Duodenal mucosa (tissue), 2 donors: ENCODE measurements around the gene SRGAP1.
A peak's percentile ranks its signal among the peaks of the same experiment; 100 is the strongest.
"Not testable (repeated sequence)": the region's sequence is repeated elsewhere in the genome, so short reads cannot be mapped to it uniquely, and the experiment has no call there.

Experiments used
- H3K27ac ChIP-seq: one replicate; pipeline ENCODE4 v1.7.0; 2013; ENCODE audit warnings: low read depth, low read length
- H3K27me3 ChIP-seq, 2 donors: one replicate each; pipeline ENCODE4 v1.7.0; 2013; ENCODE audit warnings: low read length in 2 of 2, control low read depth in 1 of 2; ENCODE audit not compliant: insufficient read depth in 2 of 2, control insufficient read depth in 1 of 2
- H3K36me3 ChIP-seq, 2 donors: one replicate each; pipeline ENCODE4 v1.7.0; 2013; ENCODE audit warnings: low read length in 2 of 2, control low read depth in 1 of 2; ENCODE audit not compliant: insufficient read depth in 2 of 2, control insufficient read depth in 1 of 2
- H3K4me1 ChIP-seq, 2 donors: one replicate each; pipeline ENCODE4 v1.7.0; 2013; ENCODE audit warnings: low read length in 2 of 2, control low read depth in 1 of 2; ENCODE audit not compliant: insufficient read depth in 2 of 2, control insufficient read depth in 1 of 2
- H3K4me3 ChIP-seq, 2 donors: one replicate each; pipeline ENCODE4 v1.7.0; 2013; ENCODE audit warnings: low read length in 2 of 2, low read depth in 1 of 2
- H3K9ac ChIP-seq, 2 donors: one replicate each; pipeline ENCODE4 v1.7.0; 2013; ENCODE audit warnings: low read length in 2 of 2, low read depth in 1 of 2
- H3K9me3 ChIP-seq, 2 donors: one replicate each; pipeline ENCODE4 v1.7.0; 2013; ENCODE audit warnings: low read length in 2 of 2, control low read depth in 1 of 2; ENCODE audit not compliant: control insufficient read depth in 1 of 2

Gene SRGAP1

DNA sequence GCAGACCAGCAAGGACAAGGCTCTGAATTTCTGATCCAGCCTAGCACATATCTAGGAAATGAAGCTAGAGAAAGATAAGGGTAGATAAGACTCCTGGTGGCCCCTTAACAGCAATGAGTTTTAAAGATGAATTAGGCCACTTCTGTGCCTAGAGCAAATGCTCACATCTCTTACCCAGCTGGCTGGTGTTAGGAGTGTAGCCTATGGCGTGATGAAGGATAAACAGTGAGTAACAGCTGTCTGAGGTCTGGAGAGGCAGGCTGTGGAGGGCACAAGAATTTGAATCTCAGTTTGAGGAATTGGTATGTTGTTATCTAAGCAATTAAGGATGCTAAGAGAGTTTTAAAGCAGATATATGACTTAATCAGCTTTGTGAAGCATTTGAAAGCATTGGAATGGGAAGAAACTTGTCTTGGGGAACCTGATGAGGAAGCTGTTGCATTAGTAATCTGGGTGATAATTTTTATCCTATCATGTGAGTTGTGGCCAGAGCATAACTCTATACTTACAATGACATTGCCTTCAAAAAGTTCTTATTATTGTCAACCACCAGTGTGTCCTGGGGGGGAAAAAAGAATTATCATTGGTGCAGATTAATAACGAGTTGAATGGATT, 161.8 kb downstream of the SRGAP1 start:
- no peaks in the 10 kb centered on the region for H3K27me3 ChIP-seq
- H3K27ac ChIP-seq = no peak overlapping the region
- H3K9ac ChIP-seq = no peak overlapping the region
- no peaks in the 10 kb centered on the region for H3K36me3 ChIP-seq
- H3K4me3 ChIP-seq = no peak overlapping the region
- no peaks in the 10 kb centered on the region for H3K4me1 ChIP-seq
- no peaks in the 10 kb centered on the region for H3K9me3 ChIP-seq

DNA sequence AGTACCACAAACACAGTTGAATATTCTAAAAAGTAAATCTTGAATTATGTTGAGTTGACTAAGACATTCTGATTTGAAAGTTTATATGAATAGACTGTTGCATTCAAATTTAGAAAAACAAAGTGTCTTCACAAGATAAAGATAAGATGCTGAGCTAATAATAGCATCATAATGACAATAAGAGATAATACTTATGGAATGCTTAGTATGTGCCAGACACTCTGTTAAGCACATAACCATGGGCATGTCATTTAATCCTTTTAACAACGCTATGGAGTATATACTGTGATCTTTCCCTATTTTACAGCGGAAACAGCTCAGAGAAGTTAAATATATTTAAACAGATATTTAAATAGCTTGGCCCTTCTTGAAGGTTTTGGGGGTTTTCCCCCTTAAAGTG, 163.4 kb downstream of the SRGAP1 start:
- Histone ChIP-seq H3K27me3 (no peaks in the 10 kb centered on the region), H3K4me1 (no peaks in the 10 kb centered on the region), H3K4me3 (no peak overlapping the region), H3K27ac (no peak overlapping the region), H3K9ac (no peak overlapping the region), H3K9me3 (no peaks in the 10 kb centered on the region), H3K36me3 (no peaks in the 10 kb centered on the region)

DNA sequence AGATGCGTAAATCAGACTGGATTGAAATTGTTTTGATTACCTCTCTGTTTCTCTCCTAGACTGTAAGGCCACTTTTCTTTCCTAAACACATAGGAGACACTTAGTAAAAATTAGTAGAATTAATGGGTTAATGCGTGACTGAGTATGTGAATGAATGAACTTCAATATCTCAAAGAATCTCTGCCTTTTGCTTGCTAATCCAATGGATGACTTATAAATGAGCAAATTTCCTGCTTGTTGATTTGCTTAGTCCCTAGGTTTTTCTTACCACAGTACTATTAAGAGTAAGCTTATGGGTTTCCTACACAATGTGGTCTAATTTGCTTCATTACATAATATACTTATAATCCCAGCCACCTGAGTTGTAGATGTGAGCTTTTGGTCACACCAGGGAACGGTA, 164.1 kb downstream of the SRGAP1 start:
- Histone ChIP-seq H3K4me1 (no peaks in the 10 kb centered on the region), H3K9me3 (no peaks in the 10 kb centered on the region), H3K27ac (no peak overlapping the region), H3K36me3 (no peaks in the 10 kb centered on the region), H3K4me3 (no peak overlapping the region), H3K9ac (no peak overlapping the region), H3K27me3 (no peaks in the 10 kb centered on the region)

GRCh38 chr12:64009321-64010068, 165.0 kb downstream of the SRGAP1 start:
- no peak overlapping the region for H3K4me3 ChIP-seq
- no peaks in the 10 kb centered on the region for H3K27me3 ChIP-seq
- H3K27ac ChIP-seq = no peak overlapping the region

GRCh38 chr12:64010069-64010686, 165.7 kb downstream of the SRGAP1 start:
- Histone ChIP-seq H3K9ac (no peak overlapping the region), H3K36me3 (no peaks in the 10 kb centered on the region), H3K4me3 (no peak overlapping the region), H3K27ac (peak overlapping the region; percentile 34), H3K9me3 (no peaks in the 10 kb centered on the region), H3K27me3 (no peaks in the 10 kb centered on the region), H3K4me1 (no peaks in the 10 kb centered on the region)

More at GRCh38 chr12:64009321-64010068, 165.0 kb downstream of the SRGAP1 start:
- Histone ChIP-seq H3K9me3 (no peaks in the 10 kb centered on the region), H3K4me1 (no peaks in the 10 kb centered on the region), H3K9ac (no peak overlapping the region), H3K36me3 (no peaks in the 10 kb centered on the region)

DNA sequence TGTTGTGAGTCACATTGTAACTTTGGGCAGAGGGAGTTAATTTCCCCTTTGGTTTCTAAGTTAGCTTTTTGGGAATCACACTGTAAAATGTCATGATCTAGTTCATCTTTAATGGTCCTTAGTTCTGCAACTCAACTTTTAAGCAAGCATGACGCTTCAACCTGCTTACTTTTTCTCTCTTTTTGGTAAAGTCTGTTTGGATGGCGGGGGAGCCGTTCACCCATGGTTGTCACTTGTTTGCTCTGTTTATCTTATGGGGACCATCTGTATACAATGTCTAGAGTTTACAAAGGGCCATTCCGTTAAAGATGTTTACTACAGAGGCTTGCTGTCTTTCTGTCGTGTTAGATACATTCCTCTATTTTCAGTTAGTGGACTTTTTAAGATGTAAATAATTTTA, 172.0 kb downstream of the SRGAP1 start:
- Histone ChIP-seq H3K9me3 (no peaks in the 10 kb centered on the region), H3K4me3 (no peak overlapping the region), H3K9ac (no peak overlapping the region), H3K36me3 (no peaks in the 10 kb centered on the region), H3K27ac (no peak overlapping the region), H3K27me3 (no peaks in the 10 kb centered on the region), H3K4me1 (no peaks in the 10 kb centered on the region)

DNA sequence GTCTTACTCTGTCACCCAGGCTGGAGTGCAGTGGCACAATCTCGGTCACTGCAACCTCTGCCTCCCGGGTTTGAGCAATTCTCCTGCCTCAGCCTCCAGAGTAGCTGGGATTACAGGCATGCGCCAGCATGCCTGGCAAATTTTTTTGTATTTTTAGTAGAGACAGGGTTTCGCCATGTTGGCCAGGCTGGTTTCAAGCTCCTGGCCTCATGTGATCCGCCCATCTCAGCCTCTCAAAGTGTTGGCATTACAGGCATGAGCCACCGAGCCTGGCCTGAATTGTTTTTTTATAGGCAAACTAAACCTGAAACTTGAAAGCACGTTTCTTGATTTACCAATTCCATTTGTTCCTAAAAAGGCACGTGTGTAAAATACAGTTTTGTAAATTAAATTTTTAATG, 173.6 kb downstream of the SRGAP1 start:
- not testable (repeated sequence) for H3K4me3 ChIP-seq, H3K9ac ChIP-seq, H3K27me3 ChIP-seq, H3K36me3 ChIP-seq, H3K9me3 ChIP-seq, H3K4me1 ChIP-seq, H3K27ac ChIP-seq

- Histone ChIP-seq H3K36me3 (peaks cover 0 to under 1% of the 10 kb centered on the region in 2 donors), H3K4me1 (no peaks in the 10 kb centered on the region), H3K9ac (no peak overlapping the region), H3K9me3 (no peaks in the 10 kb centered on the region), H3K27ac (no peak overlapping the region), H3K4me3 (no peak overlapping the region), H3K27me3 (no peaks in the 10 kb centered on the region)
Observed at GRCh38 chr12:64018524-64018923, 174.0 kb downstream of the SRGAP1 start.

DNA sequence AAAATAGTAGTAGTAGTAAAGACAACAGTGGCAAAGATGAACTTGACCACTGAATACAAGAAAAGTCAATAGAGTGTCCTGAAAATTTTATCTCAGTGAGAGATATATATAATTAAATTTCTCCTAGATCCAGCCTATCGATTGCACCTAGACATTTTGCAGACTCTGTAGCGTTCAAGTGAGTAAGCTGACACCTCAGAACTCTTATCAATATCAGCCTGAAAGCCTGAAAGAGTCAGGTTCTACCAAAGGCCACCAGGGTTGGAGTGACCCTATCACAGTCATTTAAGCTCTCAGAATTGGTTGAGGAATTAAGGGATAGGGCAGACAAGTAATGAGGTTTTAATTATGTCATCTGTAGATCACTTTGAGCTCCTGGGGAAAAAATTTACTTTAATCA, 174.6 kb downstream of the SRGAP1 start:
- peaks cover 0 to 3% of the 10 kb centered on the region in 2 donors for H3K36me3 ChIP-seq
- H3K27ac ChIP-seq = no peak overlapping the region
- no peaks in the 10 kb centered on the region for H3K9me3 ChIP-seq
- no peaks in the 10 kb centered on the region for H3K4me1 ChIP-seq
- no peak overlapping the region for H3K9ac ChIP-seq
- H3K27me3 ChIP-seq = no peaks in the 10 kb centered on the region
- H3K4me3 ChIP-seq = no peak overlapping the region

DNA sequence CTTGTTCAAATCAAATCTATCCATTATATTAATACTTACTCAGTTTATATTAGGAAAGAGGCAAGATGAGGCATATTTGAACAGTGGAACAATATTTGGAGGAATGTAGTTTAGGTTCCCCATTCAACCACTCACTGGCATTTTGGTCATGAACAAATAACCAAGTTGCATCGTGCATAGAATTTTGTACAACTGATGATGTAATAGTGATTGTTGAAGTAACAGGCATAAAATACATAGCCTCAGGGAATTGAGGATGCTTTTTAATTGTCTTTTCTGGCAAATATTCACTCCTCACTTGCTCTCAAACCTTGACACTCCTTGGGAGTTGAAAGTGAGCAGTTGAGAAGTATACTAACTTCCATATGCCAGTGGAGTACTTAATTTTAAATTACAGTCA, 175.2 kb downstream of the SRGAP1 start:
- Histone ChIP-seq H3K9ac (no peak overlapping the region), H3K4me3 (no peak overlapping the region), H3K9me3 (no peaks in the 10 kb centered on the region), H3K27me3 (no peaks in the 10 kb centered on the region), H3K36me3 (peaks cover 0 to 3% of the 10 kb centered on the region in 2 donors), H3K27ac (no peak overlapping the region), H3K4me1 (no peaks in the 10 kb centered on the region)
